SK-N-MC (cell line): ENCODE data around the gene ACOXL.

ENCODE experiments used
- EZH2 ChIP-seq: fragments of 200-600 bp; sonication (generic); IDR thresholded peaks from one replicate; pipeline ENCODE4 v1.6.1; 2017; ENCODE audit warnings: antibody characterized with exemption
- POLR2AphosphoS5 ChIP-seq: IDR thresholded peaks from 2 replicates; pipeline ENCODE4 v1.6.1; 2012; ENCODE audit warnings: mild to moderate bottlenecking, low read depth, low read length, borderline replicate concordance

DNA sequence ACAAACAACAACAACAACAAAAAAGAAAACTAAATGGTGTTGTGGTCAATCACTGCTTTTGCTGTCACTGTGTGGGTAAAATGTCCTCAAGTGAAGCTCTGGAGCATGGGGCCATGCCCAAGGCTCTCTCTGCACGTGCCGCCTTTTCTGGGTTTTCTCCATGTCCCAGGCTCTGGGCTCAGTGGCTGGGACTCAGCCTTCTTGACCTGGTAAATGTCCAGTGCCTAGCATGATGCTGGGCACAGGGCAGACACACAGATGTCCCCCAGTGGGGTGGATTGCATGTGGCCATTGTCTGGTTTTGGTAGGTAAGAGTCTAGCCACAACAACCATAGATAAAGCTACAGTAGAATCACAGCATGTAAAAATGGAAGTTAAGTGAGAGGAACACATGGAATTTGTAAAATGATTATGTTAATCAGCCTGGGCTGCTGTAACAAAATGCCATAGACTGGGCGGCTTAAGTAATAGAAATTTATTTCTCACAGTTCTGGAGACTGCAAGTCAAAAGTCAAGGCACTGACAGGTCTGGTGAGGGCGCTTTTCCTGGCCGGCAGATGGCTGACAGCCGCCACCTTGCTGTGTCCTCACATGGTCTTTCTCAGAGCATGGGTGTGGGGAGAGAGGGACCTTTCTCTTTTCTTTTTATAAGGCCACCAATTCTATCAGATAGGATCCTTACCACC lies 174.4 kb downstream of the ACOXL start:
- no peak for TF ChIP-seq POLR2AphosphoS5
- no peak for TF ChIP-seq EZH2
